ENCODE results near the gene ELMO2.

Gene ELMO2

GRCh38 chr20:46433051-46433450 is 26.6 kb upstream of the ELMO2 start:
- Histone ChIP-seq H3K36me3 (ENCODE audit: control insufficient read depth in 1 of 2, insufficient read depth in 2 of 2, low read depth in 1 of 2, low read length in 2 of 2) (no peaks in the 10 kb centered on the region), H3K79me1 (replicated peaks; ENCODE audit: low read length, poor library complexity, severe bottlenecking) (no peaks in the 10 kb centered on the region), H2BK120ac (ENCODE audit: low read depth, low read length) (no peak overlapping the region), H2AK5ac (ENCODE audit: low read length, severe bottlenecking) (no peak overlapping the region), H3K4me2 (ENCODE audit: low read length, poor library complexity, severe bottlenecking) (no peak overlapping the region), H3K4ac (ENCODE audit: low read depth in 1 of 2, low read length in 2 of 2) (no peak overlapping the region), H3K27ac (ENCODE audit: low read length, poor library complexity, severe bottlenecking) (no peak overlapping the region), H3K23ac (ENCODE audit: low read length in 2 of 2) (no peak overlapping the region), H3K14ac (ENCODE audit: low read length in 2 of 2) (no peak overlapping the region), H4K8ac (ENCODE audit: low read length) (no peak overlapping the region), H2AFZ (ENCODE audit: low read depth, low read length) (no peak overlapping the region), H2BK12ac (ENCODE audit: low read length in 2 of 2) (no peak overlapping the region), H3K4me3 (ENCODE audit: insufficient read depth in 1 of 2, low read depth in 1 of 2, low read length in 2 of 2) (no peak overlapping the region), H3K27me3 (ENCODE audit: control insufficient read depth in 1 of 2, insufficient read depth in 1 of 2, low read length in 2 of 2) (peaks cover 10 to 28% of the 10 kb centered on the region in 2 experiments), H4K91ac (ENCODE audit: low read length) (no peak overlapping the region), H2BK5ac (ENCODE audit: low read depth, low read length, poor library complexity, severe bottlenecking) (no peak overlapping the region), H3K9ac (ENCODE audit: low read length) (no peak overlapping the region), H3K4me1 (ENCODE audit: control insufficient read depth, insufficient read depth, low read depth, low read length) (no peaks in the 10 kb centered on the region), H2BK15ac (ENCODE audit: low read depth, poor library complexity, severe bottlenecking) (no peak overlapping the region), H3K9me3 (ENCODE audit: control insufficient read depth, low read length) (no peaks in the 10 kb centered on the region), H3K18ac (ENCODE audit: low read depth in 1 of 2, low read length in 2 of 2) (no peak overlapping the region)
- 77% methylated on average over 7 of the region's 8 CpGs for WGBS
- DNase-seq: no peak

- Histone ChIP-seq H2AK5ac (ENCODE audit: low read length, severe bottlenecking) (no peak overlapping the region), H2BK12ac (ENCODE audit: low read length in 2 of 2) (no peak overlapping the region), H2BK15ac (ENCODE audit: low read depth, poor library complexity, severe bottlenecking) (no peak overlapping the region), H3K4me1 (ENCODE audit: control insufficient read depth, insufficient read depth, low read depth, low read length) (no peaks in the 10 kb centered on the region), H3K14ac (ENCODE audit: low read length in 2 of 2) (no peak overlapping the region), H2AFZ (ENCODE audit: low read depth, low read length) (no peak overlapping the region), H3K23ac (ENCODE audit: low read length in 2 of 2) (no peak overlapping the region), H3K27ac (ENCODE audit: low read length, poor library complexity, severe bottlenecking) (no peak overlapping the region), H3K18ac (ENCODE audit: low read depth in 1 of 2, low read length in 2 of 2) (no peak overlapping the region), H2BK5ac (ENCODE audit: low read depth, low read length, poor library complexity, severe bottlenecking) (no peak overlapping the region), H3K9ac (ENCODE audit: low read length) (no peak overlapping the region), H3K4me2 (ENCODE audit: low read length, poor library complexity, severe bottlenecking) (no peak overlapping the region), H2BK120ac (ENCODE audit: low read depth, low read length) (no peak overlapping the region), H3K4me3 (ENCODE audit: insufficient read depth in 1 of 2, low read depth in 1 of 2, low read length in 2 of 2) (no peak overlapping the region), H3K27me3 (ENCODE audit: control insufficient read depth in 1 of 2, insufficient read depth in 1 of 2, low read length in 2 of 2) (peaks cover 10 to 41% of the 10 kb centered on the region in 2 experiments), H3K79me1 (replicated peaks; ENCODE audit: low read length, poor library complexity, severe bottlenecking) (no peaks in the 10 kb centered on the region), H3K4ac (ENCODE audit: low read depth in 1 of 2, low read length in 2 of 2) (no peak overlapping the region), H4K8ac (ENCODE audit: low read length) (no peak overlapping the region), H3K9me3 (ENCODE audit: control insufficient read depth, low read length) (no peaks in the 10 kb centered on the region), H3K36me3 (ENCODE audit: control insufficient read depth in 1 of 2, insufficient read depth in 2 of 2, low read depth in 1 of 2, low read length in 2 of 2) (no peaks in the 10 kb centered on the region), H4K91ac (ENCODE audit: low read length) (no peak overlapping the region)
- 86% methylated on average over 15 of the region's 15 CpGs for WGBS
- no peak for DNase-seq
Observed at GRCh38 chr20:46430921-46431712, 24.7 kb upstream of the ELMO2 start.

GRCh38 chr20:46427384-46427783 is 21.0 kb upstream of the ELMO2 start:
- Histone ChIP-seq H3K36me3 (ENCODE audit: control insufficient read depth in 1 of 2, insufficient read depth in 2 of 2, low read depth in 1 of 2, low read length in 2 of 2) (no peaks in the 10 kb centered on the region), H4K91ac (ENCODE audit: low read length) (no peak overlapping the region), H2BK120ac (ENCODE audit: low read depth, low read length) (no peak overlapping the region), H4K8ac (ENCODE audit: low read length) (no peak overlapping the region), H3K23ac (ENCODE audit: low read length in 2 of 2) (no peak overlapping the region), H3K27me3 (ENCODE audit: control insufficient read depth in 1 of 2, insufficient read depth in 1 of 2, low read length in 2 of 2) (peaks cover 20 to 50% of the 10 kb centered on the region in 2 experiments), H3K9ac (ENCODE audit: low read length) (no peak overlapping the region), H3K18ac (ENCODE audit: low read depth in 1 of 2, low read length in 2 of 2) (no peak overlapping the region), H3K79me1 (replicated peaks; ENCODE audit: low read length, poor library complexity, severe bottlenecking) (no peaks in the 10 kb centered on the region), H3K27ac (ENCODE audit: low read length, poor library complexity, severe bottlenecking) (no peak overlapping the region), H3K9me3 (ENCODE audit: control insufficient read depth, low read length) (no peaks in the 10 kb centered on the region), H2BK12ac (ENCODE audit: low read length in 2 of 2) (no peak overlapping the region), H3K14ac (ENCODE audit: low read length in 2 of 2) (no peak overlapping the region), H3K4ac (ENCODE audit: low read depth in 1 of 2, low read length in 2 of 2) (no peak overlapping the region), H2AFZ (ENCODE audit: low read depth, low read length) (no peak overlapping the region), H2AK5ac (ENCODE audit: low read length, severe bottlenecking) (no peak overlapping the region), H2BK15ac (ENCODE audit: low read depth, poor library complexity, severe bottlenecking) (no peak overlapping the region), H3K4me1 (ENCODE audit: control insufficient read depth, insufficient read depth, low read depth, low read length) (no peaks in the 10 kb centered on the region), H3K4me2 (ENCODE audit: low read length, poor library complexity, severe bottlenecking) (no peak overlapping the region), H2BK5ac (ENCODE audit: low read depth, low read length, poor library complexity, severe bottlenecking) (no peak overlapping the region), H3K4me3 (ENCODE audit: insufficient read depth in 1 of 2, low read depth in 1 of 2, low read length in 2 of 2) (no peak overlapping the region)
- no peak for DNase-seq

- H3K23ac ChIP-seq (ENCODE audit: low read length in 2 of 2): no peak overlapping the region
- H3K27ac ChIP-seq (ENCODE audit: low read length, poor library complexity, severe bottlenecking): no peak overlapping the region
- peaks cover 19 to 30% of the 10 kb centered on the region in 2 experiments for H3K27me3 ChIP-seq (ENCODE audit: control insufficient read depth in 1 of 2, insufficient read depth in 1 of 2, low read length in 2 of 2)
- no peak for DNase-seq
- no peak overlapping the region for H3K4me2 ChIP-seq (ENCODE audit: low read length, poor library complexity, severe bottlenecking)
- no peak overlapping the region for H2BK15ac ChIP-seq (ENCODE audit: low read depth, poor library complexity, severe bottlenecking)
- no peaks in the 10 kb centered on the region for H3K36me3 ChIP-seq (ENCODE audit: control insufficient read depth in 1 of 2, insufficient read depth in 2 of 2, low read depth in 1 of 2, low read length in 2 of 2)
- H3K14ac ChIP-seq (ENCODE audit: low read length in 2 of 2): no peak overlapping the region
- no peak overlapping the region for H3K4me3 ChIP-seq (ENCODE audit: insufficient read depth in 1 of 2, low read depth in 1 of 2, low read length in 2 of 2)
- H3K9me3 ChIP-seq (ENCODE audit: control insufficient read depth, low read length): no peaks in the 10 kb centered on the region
- no peak overlapping the region for H4K91ac ChIP-seq (ENCODE audit: low read length)
- H3K18ac ChIP-seq (ENCODE audit: low read depth in 1 of 2, low read length in 2 of 2): no peak overlapping the region
- H2BK12ac ChIP-seq (ENCODE audit: low read length in 2 of 2): no peak overlapping the region
- H2AFZ ChIP-seq (ENCODE audit: low read depth, low read length): no peak overlapping the region
- H3K79me1 ChIP-seq (replicated peaks; ENCODE audit: low read length, poor library complexity, severe bottlenecking): no peaks in the 10 kb centered on the region
- H3K4me1 ChIP-seq (ENCODE audit: control insufficient read depth, insufficient read depth, low read depth, low read length): no peaks in the 10 kb centered on the region
- no peak overlapping the region for H2BK5ac ChIP-seq (ENCODE audit: low read depth, low read length, poor library complexity, severe bottlenecking)
- WGBS: 96% methylated on average over 2 of the region's 2 CpGs
- no peak overlapping the region for H3K4ac ChIP-seq (ENCODE audit: low read depth in 1 of 2, low read length in 2 of 2)
- H2BK120ac ChIP-seq (ENCODE audit: low read depth, low read length): no peak overlapping the region
- H4K8ac ChIP-seq (ENCODE audit: low read length): no peak overlapping the region
- no peak overlapping the region for H3K9ac ChIP-seq (ENCODE audit: low read length)
- no peak overlapping the region for H2AK5ac ChIP-seq (ENCODE audit: low read length, severe bottlenecking)
Observed at GRCh38 chr20:46423882-46424482, 17.6 kb upstream of the ELMO2 start.
